GM19467 (cell line): ENCODE data around the gene ANKLE2.
"Not testable (repeated sequence)": the region's sequence is repeated elsewhere in the genome, so short reads cannot be mapped to it uniquely, and the experiment has no call there.

Experiments used
- ATAC-seq: cut with Tn5 transposase; IDR thresholded peaks from one replicate; pipeline ENCODE4 v1.9.1; 2021; ENCODE audit warnings: mild to moderate bottlenecking, moderate library complexity; ENCODE audit not compliant: unreplicated experiment

Gene ANKLE2

DNA sequence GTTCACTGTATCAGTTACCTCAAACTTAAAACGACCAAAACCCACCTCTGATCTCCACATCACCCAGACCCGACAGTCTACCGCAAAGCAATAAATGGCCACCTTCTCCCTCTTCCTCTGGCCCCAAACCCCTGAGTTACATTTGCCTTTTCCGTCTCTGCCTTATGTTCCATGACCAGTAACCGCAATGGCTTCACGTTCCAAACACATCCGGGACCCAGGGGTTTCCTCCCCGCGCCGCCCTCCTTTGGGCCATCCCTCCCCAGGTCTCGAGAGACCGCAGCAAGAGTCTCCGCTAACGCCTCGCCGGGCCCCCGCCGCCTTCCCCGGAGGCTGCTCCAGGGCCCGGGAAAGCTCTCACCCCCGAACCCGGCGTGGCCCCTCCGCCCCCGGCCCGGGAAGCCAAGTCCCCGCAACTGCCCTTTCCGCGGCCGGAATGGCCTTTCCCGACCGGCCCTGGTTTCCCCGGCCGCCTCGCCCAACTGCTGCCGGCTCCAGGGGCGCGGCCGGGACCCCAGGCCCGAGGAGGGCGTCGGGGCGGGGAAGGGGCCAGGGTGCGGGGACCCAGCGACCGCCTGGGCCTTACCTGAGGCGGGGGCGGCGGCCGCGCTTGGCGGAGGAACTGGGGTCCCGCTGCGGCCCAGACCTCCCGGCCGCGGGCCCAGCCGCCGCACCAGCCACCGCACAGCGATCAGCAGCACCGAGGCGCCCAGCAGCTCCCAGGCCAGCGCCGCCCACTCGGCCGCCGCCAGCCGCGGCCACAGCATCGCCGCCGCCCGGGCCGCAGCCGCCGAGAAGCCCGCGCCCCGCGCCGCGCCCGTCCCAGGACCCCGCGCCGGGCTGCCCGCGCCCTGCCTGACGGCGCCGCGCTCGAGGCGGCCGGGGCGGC, at the start of gene ANKLE2:
Gene ANKLE2 (minus strand): TSS at position 801 of the 889 bp plus-strand sequence. CDS start 34 bp downstream, at position 767.
- ATAC-seq, result peak; percentile 31

DNA sequence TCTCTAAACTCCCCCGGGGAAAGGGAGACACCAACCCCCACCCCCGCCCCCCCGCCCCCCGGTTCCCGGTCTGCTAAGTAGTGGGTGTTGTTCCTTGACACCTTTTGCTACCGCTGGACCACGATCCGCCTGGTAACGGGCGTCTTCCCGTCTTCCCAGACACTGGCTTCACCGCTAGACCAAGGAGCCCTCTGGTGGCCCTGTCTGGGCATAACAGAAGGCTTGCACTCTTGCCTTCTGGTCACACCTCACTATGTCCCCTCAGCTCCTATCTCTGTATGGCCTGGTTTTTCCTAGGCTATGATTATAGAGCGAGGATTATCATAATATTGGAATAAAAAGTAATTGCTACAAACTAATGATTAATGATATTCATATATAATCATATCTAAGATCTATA, 47.8 kb upstream of the ANKLE2 start:
- not testable (repeated sequence) for ATAC-seq

DNA sequence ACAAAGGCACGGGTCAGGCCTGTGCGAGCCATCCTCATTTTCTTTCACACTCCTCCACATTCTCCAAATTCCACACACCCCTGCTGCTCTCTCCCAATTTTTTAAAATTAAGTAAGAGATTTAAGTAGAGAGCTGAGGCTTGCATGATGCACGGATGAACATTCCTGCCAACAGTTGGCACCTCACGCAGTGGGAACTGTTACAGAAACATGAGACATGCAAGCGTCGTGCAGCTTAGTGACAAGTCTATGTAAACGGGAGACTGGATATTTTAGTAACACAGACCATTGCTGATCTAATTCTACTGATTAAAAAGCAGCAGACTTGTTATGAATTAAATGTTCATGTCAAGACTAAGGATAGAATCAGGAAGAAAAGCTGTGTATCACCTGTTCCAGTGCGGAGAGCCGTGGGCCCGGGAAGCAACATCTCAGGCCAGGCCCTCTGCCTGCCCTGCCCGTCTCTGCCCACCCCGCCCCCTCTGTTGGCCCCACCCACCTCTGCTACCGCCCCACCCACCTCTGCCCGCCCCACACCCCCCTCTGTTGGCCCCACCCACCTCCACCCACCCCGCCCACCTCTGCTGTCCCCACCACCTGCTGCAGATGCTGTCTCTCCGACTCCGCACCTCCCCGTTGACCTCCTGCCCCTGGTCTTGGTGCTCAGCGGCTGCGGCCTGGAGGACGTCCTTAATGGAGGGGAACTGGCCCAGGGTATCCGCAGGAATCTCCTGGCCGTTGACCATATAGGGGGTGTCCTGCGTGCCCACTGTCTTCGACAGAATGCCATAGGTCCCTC, 45.9 kb upstream of the ANKLE2 start:
- ATAC-seq, result no peak

DNA sequence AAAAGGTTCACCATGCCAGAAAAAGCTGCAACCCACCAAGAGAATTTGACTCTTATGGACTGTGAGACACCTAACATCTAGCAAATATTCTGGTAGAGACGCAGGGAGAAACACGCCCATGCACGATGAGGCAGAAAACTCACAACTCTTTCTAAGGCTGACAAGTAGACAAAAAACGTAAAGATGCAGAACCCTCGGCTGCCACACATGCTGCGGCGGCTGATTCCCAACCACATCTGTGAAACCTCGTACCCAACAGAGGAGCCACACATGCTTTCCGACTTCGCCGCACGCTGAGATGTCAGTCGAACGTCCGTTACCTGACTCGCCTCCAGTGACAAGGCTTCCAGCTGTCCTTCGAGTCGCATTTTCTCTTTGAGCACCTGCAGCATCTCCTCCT, 45.2 kb upstream of the ANKLE2 start:
- ATAC-seq, result no peak

DNA sequence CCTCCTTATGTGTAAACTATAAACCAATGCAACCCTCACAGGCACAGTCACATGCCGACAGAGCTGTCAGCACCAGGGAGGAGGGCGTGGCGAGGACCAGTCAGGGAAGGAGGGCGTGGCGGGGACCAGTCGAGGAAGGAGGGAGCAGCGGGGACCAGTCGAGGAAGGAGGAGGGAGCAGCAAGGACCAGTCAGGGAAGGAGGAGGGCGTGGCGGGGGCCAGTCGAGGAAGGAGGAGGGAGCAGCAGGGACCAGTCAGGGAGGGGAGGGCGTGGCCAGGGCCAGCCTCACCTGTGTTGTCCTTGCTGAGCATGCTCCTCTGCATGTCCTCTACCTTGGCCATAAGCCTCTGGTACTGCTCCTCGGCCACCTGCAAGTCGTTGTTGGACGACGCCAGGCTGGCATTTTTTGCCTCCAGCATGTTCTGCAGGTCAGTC, 42.8 kb upstream of the ANKLE2 start:
- no peak for ATAC-seq

- ATAC-seq, result no peak
Measured at GRCh38 chr12:132803888-132804287, 42.3 kb upstream of the ANKLE2 start.

DNA sequence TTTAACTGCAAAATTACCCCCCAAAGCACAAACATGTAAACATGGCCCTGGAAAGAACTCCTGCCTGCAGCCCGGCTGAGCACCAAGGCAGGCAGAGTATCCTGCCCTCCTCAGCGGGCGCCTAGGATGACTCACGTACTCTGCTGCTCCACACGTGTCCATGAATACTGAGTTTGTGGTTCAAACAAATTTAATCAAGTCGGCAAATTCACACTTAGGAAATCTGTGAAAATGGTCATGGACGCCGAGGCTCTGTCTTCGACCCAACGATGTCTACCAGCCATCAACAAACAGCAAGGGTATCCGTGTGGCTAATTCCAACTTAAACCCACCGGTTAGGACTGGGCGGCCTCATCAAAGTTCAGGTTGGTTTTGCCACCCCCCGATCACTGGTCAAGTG, 41.5 kb upstream of the ANKLE2 start:
- no peak for ATAC-seq

- ATAC-seq, result no peak
Measured at GRCh38 chr12:132801741-132802140, 40.1 kb upstream of the ANKLE2 start.

- ATAC-seq, result no peak
Measured at GRCh38 chr12:132798836-132799235, 37.2 kb upstream of the ANKLE2 start.

- ATAC-seq, result no peak
Measured at GRCh38 chr12:132797820-132798570, 36.4 kb upstream of the ANKLE2 start.

DNA sequence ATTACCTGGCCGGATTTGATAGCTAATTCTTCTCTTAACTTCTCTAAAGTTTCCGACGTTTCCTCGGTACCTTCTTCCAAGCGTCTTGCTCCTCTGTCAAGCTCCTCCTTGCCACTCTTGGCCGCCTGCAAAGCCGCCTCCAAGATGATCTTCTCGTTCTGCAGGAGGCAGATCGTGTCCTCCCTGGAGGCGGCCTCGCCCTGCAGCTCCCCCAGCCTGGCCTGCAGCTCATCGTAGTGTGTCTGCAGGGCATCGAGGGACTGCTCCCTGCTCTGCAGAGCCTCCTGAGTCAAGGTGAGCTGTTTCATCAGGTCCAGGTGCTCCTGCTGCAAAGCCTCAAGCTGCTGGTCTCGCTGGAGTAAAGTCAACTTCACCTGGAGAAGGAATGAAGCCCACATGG, 34.2 kb upstream of the ANKLE2 start:
- no peak for ATAC-seq

DNA sequence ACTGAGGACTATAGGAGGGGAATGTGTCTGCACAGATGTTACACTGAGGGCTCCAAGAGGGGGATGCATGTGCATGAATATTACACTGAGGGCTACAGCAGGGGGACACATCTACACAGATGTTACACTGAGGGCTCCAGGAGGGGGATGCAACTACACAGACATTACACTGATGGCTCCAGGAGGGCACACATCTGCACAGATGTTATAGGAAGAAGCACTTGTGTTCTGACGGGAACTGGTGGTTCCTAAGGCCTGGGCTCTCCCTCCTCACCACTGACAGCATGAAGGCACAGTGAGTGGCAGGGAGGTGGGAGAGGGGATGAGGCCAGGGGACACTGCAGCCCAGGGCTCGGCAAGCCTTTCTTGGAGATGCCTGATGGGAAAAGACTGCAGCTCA, 30.3 kb upstream of the ANKLE2 start:
- ATAC-seq, result not testable (repeated sequence)

- ATAC-seq, result no peak
Measured at GRCh38 chr12:132789099-132789471, 27.5 kb upstream of the ANKLE2 start.

GRCh38 chr12:132788375-132789098, 26.9 kb upstream of the ANKLE2 start:
- ATAC-seq, result no peak

GRCh38 chr12:132787877-132788276, 26.2 kb upstream of the ANKLE2 start:
- ATAC-seq, result no peak

DNA sequence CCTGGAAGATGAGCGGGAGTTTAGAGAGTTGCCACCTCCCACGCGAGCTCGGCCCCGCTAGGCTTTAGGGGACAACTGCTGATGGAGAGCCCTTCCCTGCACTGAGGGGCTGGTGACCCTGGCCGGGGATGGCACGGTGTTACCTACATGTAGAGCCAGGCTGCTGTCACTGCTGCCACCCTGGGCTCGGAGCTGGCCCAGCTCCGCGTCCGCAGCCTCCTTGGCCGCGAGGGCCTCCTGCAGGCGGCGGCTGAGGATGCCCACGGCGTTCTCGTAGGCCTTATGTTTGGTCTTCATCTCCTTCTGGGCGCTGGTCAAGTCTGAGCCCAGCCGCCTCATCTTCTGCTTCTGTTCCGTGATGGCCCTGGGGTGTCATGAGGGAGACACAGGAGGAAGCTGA, 24.6 kb upstream of the ANKLE2 start:
- ATAC-seq, result no peak

DNA sequence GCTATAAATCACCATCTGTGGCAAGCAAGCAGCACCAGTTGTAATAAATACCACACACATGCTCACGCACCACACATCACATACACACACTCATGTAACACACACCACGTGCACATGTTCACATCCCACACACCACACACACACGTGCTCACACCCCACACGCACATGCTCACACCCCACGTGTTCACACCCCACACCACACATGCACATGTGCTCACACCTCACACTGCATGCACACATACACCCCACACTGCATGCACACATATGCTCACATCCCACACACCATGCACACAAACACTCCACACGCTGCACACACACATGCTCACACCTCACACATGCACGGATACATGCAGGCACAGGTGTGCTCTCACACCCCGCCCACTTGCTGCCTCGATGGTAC, 22.9 kb upstream of the ANKLE2 start:
- ATAC-seq, result no peak

DNA sequence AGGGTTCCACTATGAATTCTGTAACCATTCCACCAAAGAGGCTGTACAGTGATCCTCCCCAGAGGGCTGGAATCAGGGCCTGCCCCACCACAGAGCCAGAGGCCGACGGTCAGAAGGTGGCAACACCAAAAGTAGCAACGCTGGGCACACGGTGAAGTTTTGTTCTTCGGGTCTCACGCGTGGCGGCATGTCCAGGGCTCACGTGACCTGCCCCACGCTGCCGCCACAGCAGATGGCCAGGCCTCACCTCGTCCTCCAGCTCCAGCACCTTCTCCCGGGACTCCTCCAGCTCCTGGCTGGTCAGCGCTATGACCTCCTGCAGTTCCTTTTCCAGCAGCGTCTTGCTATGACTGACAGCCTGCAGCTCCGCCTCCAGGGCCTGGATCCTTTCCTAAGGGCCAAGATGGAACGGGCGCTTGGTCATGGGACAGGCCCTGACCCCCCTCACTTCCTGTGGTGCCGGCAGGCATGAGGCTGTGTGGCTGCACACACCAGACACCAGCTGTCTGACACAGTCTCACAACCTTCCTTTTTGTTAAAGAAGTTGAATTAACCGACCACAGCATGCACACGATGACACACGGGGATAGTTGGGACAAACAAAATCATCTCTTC, 22.4 kb upstream of the ANKLE2 start:
- ATAC-seq, result no peak

DNA sequence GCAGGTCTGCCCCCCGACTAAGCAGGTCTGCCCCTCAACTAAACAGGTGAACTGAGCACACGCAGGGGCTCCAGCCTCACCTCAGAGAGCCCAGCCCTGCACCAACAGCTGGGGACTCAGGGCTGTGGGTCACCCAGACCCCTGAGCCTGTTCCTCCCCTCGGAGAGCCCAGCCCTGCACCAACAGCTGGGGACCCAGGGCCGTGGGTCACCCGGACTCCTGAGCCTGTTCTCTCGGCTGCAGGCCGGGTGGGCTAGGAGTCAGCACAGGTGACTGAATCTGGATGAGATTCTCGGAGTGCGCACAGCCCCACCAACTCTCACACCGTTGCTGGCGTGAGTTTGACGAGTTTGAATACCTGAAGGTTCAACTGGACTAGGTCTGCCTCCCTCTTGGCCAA, 20.3 kb upstream of the ANKLE2 start:
- no peak for ATAC-seq

- no peak for ATAC-seq
Measured at GRCh38 chr12:132779781-132780353, 18.2 kb upstream of the ANKLE2 start.
